Transverse colon (tissue), 4 donors: ENCODE results near the gene KAT6B. TPM values are rescaled to one million over a fixed set of nuclear protein-coding genes. Genes with fewer than 3 reads are reported as not detected.

Experiments used
- DNase-seq: peaks from one replicate; pipeline ENCODE4 v3.0.0-alpha.2; 2019
- H3K27ac ChIP-seq, 4 donors: fragments of 200-600 bp; sonication (generic); 2 replicates each; pipeline ENCODE4 v1.5.1; 2016 to 2018; ENCODE audit warnings: inconsistent platforms in 4 of 4
- H3K27me3 ChIP-seq: fragments of 200-600 bp; sonication (generic); 2 replicates; pipeline ENCODE4 v1.5.1; 2017; ENCODE audit warnings: inconsistent platforms
- H3K36me3 ChIP-seq, 4 donors: fragments of 200-600 bp; sonication (generic); 2 replicates each; pipeline ENCODE4 v1.5.1; 2017 to 2019; ENCODE audit warnings: inconsistent platforms in 4 of 4
- H3K4me1 ChIP-seq, 4 donors: fragments of 200-600 bp; sonication (generic); 2 replicates each; pipeline ENCODE4 v1.5.1; 2017 to 2020; ENCODE audit warnings: inconsistent platforms in 4 of 4
- H3K4me3 ChIP-seq, 4 donors: fragments of 200-600 bp; sonication (generic); 1 replicate in 1 of 4; 2 replicates in 3 of 4; pipeline versions ENCODE4 v1.5.1 to v1.6.1; 2017 to 2019; ENCODE audit warnings: inconsistent platforms in 4 of 4
- H3K9me3 ChIP-seq, 2 donors: fragments of 200-600 bp; sonication (generic); 2 replicates each; pipeline ENCODE4 v1.5.1; 2017 to 2019; ENCODE audit warnings: inconsistent platforms in 2 of 2
- CTCF ChIP-seq, 5 experiments: fragments of 200-600 bp in 3 of 5; fragments of 450-650 bp in 2 of 5; sonication (generic) in 3 of 5; IDR thresholded peaks; 1 replicate in 2 of 5; 2 replicates in 3 of 5; pipeline ENCODE4 v1.5.1; 2016 to 2017; ENCODE audit warnings: antibody characterized with exemption in 5 of 5, inconsistent platforms in 3 of 5, mild to moderate bottlenecking in 2 of 5, moderate library complexity in 1 of 5
- EP300 ChIP-seq: sonication (generic); formaldehyde crosslinking; IDR thresholded peaks from one replicate; pipeline ENCODE4 v1.6.1; 2017; ENCODE audit warnings: antibody characterized with exemption, low read depth
- POLR2A ChIP-seq: fragments of 450-650 bp; IDR thresholded peaks from one replicate; pipeline ENCODE4 v1.6.1; 2016; ENCODE audit warnings: antibody characterized with exemption, mild to moderate bottlenecking, moderate library complexity
- POLR2AphosphoS5 ChIP-seq, 3 donors: sonication (generic); formaldehyde crosslinking; IDR thresholded peaks; one replicate each; pipeline ENCODE4 v1.6.1; 2016; ENCODE audit warnings: antibody characterized with exemption in 3 of 3
- WGBS, 2 donors: methylation state at CpG; one replicate each; pipeline ENCODE4 v1.1.5; 2018; ENCODE audit warnings: low coverage in 1 of 2; 5-methylcytosine and 5-hydroxymethylcytosine counted together
- in situ Hi-C, 4 donors: fragments of 200-750 bp; cut with MboI; loops; one replicate each; pipeline versions ENCODE4 v1.15.0 to v1.15.1; 2017; ENCODE audit warnings: low sequenced_read_pairs in 3 of 4, low pct_ligation_motif_present in 1 of 4, low pct_unique_long_range_greater_than_20kb in 1 of 4
- intact Hi-C: fragments of 100-400 bp; cut with DNase I; formaldehyde crosslinking; loops from one replicate; pipeline ENCODE4 v1.15.1; 2023; ENCODE audit warnings: low total_unique reads
- total RNA-seq, 4 donors: library from RNA; depleted of rRNA; stranded (reverse); fragments of >200 nt; gene quantifications; one replicate each; pipeline ENCODE4 v1.1.0, GENCODE V29; 2016

Gene KAT6B
- total RNA-seq, 4 donors from 2014 or later: 27.3 to 67.0 (median 54.9) TPM

DNA sequence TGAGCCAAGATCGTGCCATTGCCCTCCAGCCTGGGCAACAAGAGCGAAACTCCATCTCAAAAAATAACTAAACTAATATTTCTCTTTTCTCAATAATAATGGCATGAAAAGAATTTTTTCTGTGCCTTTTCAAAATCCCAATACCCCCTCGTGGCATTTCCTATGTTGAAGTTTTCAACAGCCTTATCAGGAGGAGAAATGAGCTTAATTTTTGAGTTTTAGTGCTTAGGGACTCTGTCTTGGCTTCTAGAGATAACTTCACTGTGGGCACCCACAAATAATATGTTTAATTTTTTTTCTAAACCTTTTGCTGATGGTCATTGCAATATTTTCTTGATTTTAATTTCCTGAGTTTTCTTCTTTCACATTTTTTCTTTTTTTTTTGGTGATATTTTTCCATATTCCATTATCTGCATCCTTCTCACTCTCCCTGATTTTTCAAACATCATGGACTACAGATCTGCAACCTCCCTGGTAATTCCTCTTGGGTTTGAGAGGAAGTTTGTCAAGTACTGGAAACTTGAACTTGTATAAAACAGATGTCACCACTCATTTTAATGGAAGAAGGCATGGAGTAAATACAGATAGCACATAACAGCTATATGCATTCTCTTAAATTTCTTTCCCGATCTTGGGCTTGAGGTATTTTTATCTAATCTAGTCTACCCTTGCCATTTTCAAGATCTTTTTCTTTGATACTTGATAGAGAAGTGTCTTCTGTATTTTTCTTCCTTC lies 84.0 kb downstream of the KAT6B start:
- H3K36me3 ChIP-seq: no peaks in the 10 kb centered on the region
- no peaks in the 10 kb centered on the region for H3K27me3 ChIP-seq
- no peaks in the 10 kb centered on the region for H3K9me3 ChIP-seq
- peaks cover 0 to 22% (median 9%) of the 10 kb centered on the region in 4 donors for H3K4me1 ChIP-seq
- TF ChIP-seq POLR2AphosphoS5 (IDR thresholded peaks at IDR 0.05) (no peak), CTCF (IDR thresholded peaks at IDR 0.05) (no peak), EP300 (no peak), POLR2A (no peak)
- peak overlapping the region in 2 of 4 donors; percentile 14 to 56 for H3K27ac ChIP-seq
- in situ Hi-C loops (no loop called here), intact Hi-C loops (no loop called here)
- 85 to 89% methylated on average over 4 of the region's 4 CpGs for WGBS, 2 donors
- no peak overlapping the region for H3K4me3 ChIP-seq
- DNase-seq: no peak

GRCh38 chr10:74910976-74911350 lies 84.6 kb downstream of the KAT6B start:
- no peaks in the 10 kb centered on the region for H3K27me3 ChIP-seq
- 71 to 86% methylated on average over 2 of the region's 2 CpGs for WGBS, 2 donors
- H3K27ac ChIP-seq: peak overlapping the region in 2 of 4 donors; percentile 14 to 56
- in situ Hi-C loops: no loop called here
- intact Hi-C loops: no loop called here
- TF ChIP-seq EP300 (no peak), POLR2AphosphoS5 (IDR thresholded peaks at IDR 0.05) (no peak), POLR2A (no peak), CTCF (IDR thresholded peaks at IDR 0.05) (no peak)
- H3K4me1 ChIP-seq: peaks cover 0 to 23% (median 10%) of the 10 kb centered on the region in 4 donors
- no peak overlapping the region for H3K4me3 ChIP-seq
- no peak for DNase-seq
- no peaks in the 10 kb centered on the region for H3K36me3 ChIP-seq
- no peaks in the 10 kb centered on the region for H3K9me3 ChIP-seq

GRCh38 chr10:74912182-74912581 lies 85.8 kb downstream of the KAT6B start:
- peaks cover 0 to 15% (median 7%) of the 10 kb centered on the region in 4 donors for H3K4me1 ChIP-seq
- no peaks in the 10 kb centered on the region for H3K9me3 ChIP-seq
- in situ Hi-C loops: no loop called here
- intact Hi-C loops: no loop called here
- TF ChIP-seq EP300 (no peak), POLR2A (no peak), POLR2AphosphoS5 (IDR thresholded peaks at IDR 0.05) (no peak), CTCF (IDR thresholded peaks at IDR 0.05) (no peak)
- H3K27me3 ChIP-seq: no peaks in the 10 kb centered on the region
- H3K27ac ChIP-seq: no peak overlapping the region
- H3K4me3 ChIP-seq: no peak overlapping the region
- DNase-seq: no peak
- H3K36me3 ChIP-seq: no peaks in the 10 kb centered on the region

DNA sequence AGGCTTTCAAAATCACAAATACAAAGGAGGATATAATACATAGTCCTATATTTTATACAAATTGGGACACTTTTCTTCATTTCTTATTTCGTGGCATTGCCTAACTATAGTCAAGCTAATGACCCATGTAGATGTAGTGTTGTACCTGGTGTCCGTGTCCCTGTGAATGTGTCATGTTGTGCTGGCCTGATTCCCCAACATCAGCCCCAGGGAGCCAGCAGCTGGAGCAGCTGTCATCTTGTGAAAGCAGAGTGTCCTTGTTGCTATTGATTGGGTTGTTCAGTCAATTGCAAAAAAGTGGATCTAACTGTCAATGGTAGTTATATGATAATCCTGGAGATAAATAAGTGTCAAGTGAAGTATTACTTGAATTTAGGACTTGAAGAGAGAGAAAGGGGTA lies 86.3 kb downstream of the KAT6B start:
- Histone ChIP-seq H3K9me3 (no peaks in the 10 kb centered on the region), H3K4me3 (no peak overlapping the region), H3K36me3 (no peaks in the 10 kb centered on the region), H3K27me3 (no peaks in the 10 kb centered on the region), H3K27ac (no peak overlapping the region), H3K4me1 (peaks cover 0 to 15% (median 7%) of the 10 kb centered on the region in 4 donors)
- intact Hi-C loops (no loop called here), in situ Hi-C loops (no loop called here)
- 95 to 100% methylated on average over 1 to 2 of the region's 2 CpGs for WGBS, 2 donors
- DNase-seq: no peak
- TF ChIP-seq EP300: no peak
- no peak for TF ChIP-seq POLR2A
- TF ChIP-seq CTCF (IDR thresholded peaks at IDR 0.05): no peak
- no peak for TF ChIP-seq POLR2AphosphoS5 (IDR thresholded peaks at IDR 0.05)
